K562 (cell line): ENCODE results near the gene UNC45B. TPM values are rescaled to one million over a fixed set of nuclear protein-coding genes. Genes with fewer than 3 reads are reported as not detected.
A peak's percentile ranks its signal among the peaks of the same experiment; 100 is the strongest.

ENCODE experiments used
- CBX1 ChIP-seq: sonication (generic); IDR thresholded peaks from 2 replicates; pipeline ENCODE4 v1.6.1; 2016; ENCODE audit warnings: antibody characterized with exemption, low read depth, mild to moderate bottlenecking
- CHD2 ChIP-seq: IDR thresholded peaks from 2 replicates; pipeline ENCODE4 v1.6.1; 2011; ENCODE audit warnings: low read depth, low read length
- DDX20 ChIP-seq: fragments of 450-650 bp; IDR thresholded peaks from 2 replicates; pipeline ENCODE4 v1.6.1; 2016; ENCODE audit warnings: missing genetic modification characterization, low read depth, mild to moderate bottlenecking, missing compliant biosample characterization, moderate library complexity
- ESRRB ChIP-seq: fragments of 250-450 bp; sonication (Bioruptor Pico); IDR thresholded peaks from 2 replicates; pipeline ENCODE4 v1.5.0; 2020; ENCODE audit warnings: mild to moderate bottlenecking, moderate library complexity, borderline replicate concordance
- FOXP4 ChIP-seq: sonication (generic); formaldehyde crosslinking; IDR thresholded peaks from 2 replicates; pipeline ENCODE4 v1.8.0; 2022; ENCODE audit warnings: mild to moderate bottlenecking, missing genetic modification reagents, borderline replicate concordance
- MAZ ChIP-seq, 2 experiments: fragments of 450-650 bp in 1 of 2; sonication (generic) in 1 of 2; formaldehyde crosslinking; IDR thresholded peaks in 1 of 2; conservative IDR thresholded peaks in 1 of 2; 2 replicates each; pipeline versions ENCODE4 v1.4.0 to v1.5.0; 2020; ENCODE audit warnings: mild to moderate bottlenecking in 1 of 2, missing genetic modification reagents in 1 of 2
- MTA2 ChIP-seq: fragments of 450-650 bp; IDR thresholded peaks from 2 replicates; pipeline ENCODE4 v1.6.1; 2016; ENCODE audit warnings: low read depth
- MTA3 ChIP-seq: fragments of 450-650 bp; formaldehyde crosslinking; IDR thresholded peaks from 2 replicates; pipeline ENCODE4 v1.6.1; 2017; ENCODE audit warnings: mild to moderate bottlenecking, borderline replicate concordance
- NFE2L1 ChIP-seq: fragments of 450-650 bp; IDR thresholded peaks from 2 replicates; pipeline ENCODE4 v1.6.1; 2016; ENCODE audit warnings: missing genetic modification characterization, low read depth, mild to moderate bottlenecking, missing compliant biosample characterization, moderate library complexity, borderline replicate concordance
- POLR2H ChIP-seq: IDR thresholded peaks from 2 replicates; pipeline ENCODE4 v1.6.1; 2016; ENCODE audit warnings: missing genetic modification characterization, low read depth, mild to moderate bottlenecking, control low read depth, missing compliant biosample characterization, moderate library complexity
- SOX6 ChIP-seq: fragments of 450-650 bp; IDR thresholded peaks from 2 replicates; pipeline ENCODE4 v1.6.1; 2014; ENCODE audit warnings: mild to moderate bottlenecking
- SP1 ChIP-seq: sonication (generic); formaldehyde crosslinking; IDR thresholded peaks from 2 replicates; pipeline ENCODE4 v1.8.1; 2022; ENCODE audit warnings: mild to moderate bottlenecking, missing genetic modification reagents
- STAT5B ChIP-seq: fragments of 250-450 bp; sonication (Bioruptor Pico); IDR thresholded peaks from 2 replicates; pipeline ENCODE4 v1.8.0; 2021; ENCODE audit warnings: mild to moderate bottlenecking, inconsistent platforms
- ZBTB17 ChIP-seq: fragments of 450-650 bp; formaldehyde crosslinking; IDR thresholded peaks from 2 replicates; pipeline ENCODE4 v1.4.0; 2020; ENCODE audit warnings: mild to moderate bottlenecking
- ZFX ChIP-seq: sonication (generic); formaldehyde crosslinking; IDR thresholded peaks from 2 replicates; pipeline ENCODE4 v1.8.0; 2022; ENCODE audit warnings: mild to moderate bottlenecking, missing genetic modification reagents, moderate library complexity
- ZNF146 ChIP-seq: IDR thresholded peaks from one replicate; pipeline ENCODE4 v1.6.1; 2018; ENCODE audit warnings: missing compliant biosample characterization; ENCODE audit not compliant: unreplicated experiment
- ZNF165 ChIP-seq: fragments of 250-450 bp; sonication (Bioruptor Pico); IDR thresholded peaks from 2 replicates; pipeline ENCODE4 v1.4.0; 2020; ENCODE audit warnings: borderline replicate concordance
- ZNF217 ChIP-seq: sonication (generic); formaldehyde crosslinking; IDR thresholded peaks from 2 replicates; pipeline ENCODE4 v1.8.0; 2022; ENCODE audit warnings: mild to moderate bottlenecking, missing genetic modification reagents
- ZNF76 ChIP-seq: fragments of 250-450 bp; sonication (Bioruptor Pico); IDR thresholded peaks from 2 replicates; pipeline ENCODE4 v1.4.0; 2020; ENCODE audit warnings: mild to moderate bottlenecking, moderate library complexity, borderline replicate concordance
- polyA plus RNA-seq, 8 experiments: library from polyadenylated mRNA; depleted of rRNA in 4 of 8; stranded (reverse) in 5 of 8; unstranded in 3 of 8; fragments of >200 nt; fragmentation: Nextera tagmentation in 2 of 8; fragmentation: Illumina TruSeq in 1 of 8; extraction: Ambion mirVana in 2 of 8; extraction: Trizol in 1 of 8; gene quantifications; 2 replicates each; pipeline versions ENCODE4 v1.2.1 to v1.2.3, GENCODE V29; 2011 to 2014; ENCODE audit warnings: inconsistent platforms in 1 of 8, missing spikeins in 1 of 8
- total RNA-seq, 7 experiments: library from RNA; depleted of rRNA in 6 of 7; stranded (reverse); fragments of >200 nt in 6 of 7; fragmentation: Illumina TruSeq in 2 of 7; extraction: Trizol in 2 of 7; gene quantifications; 2 replicates each; pipeline versions ENCODE4 v1.2.1 to v1.2.3, GENCODE V29; 2011 to 2021; ENCODE audit warnings: low replicate concordance in 1 of 7
- TF ChIP-seq, protein P1 (sequence below): fragments of 250-450 bp; sonication (Bioruptor Pico); IDR thresholded peaks from 2 replicates; pipeline ENCODE4 v1.4.0; 2020; ENCODE audit warnings: mild to moderate bottlenecking, moderate library complexity, borderline replicate concordance
- TF ChIP-seq, protein P2 (sequence below): fragments of 450-650 bp; IDR thresholded peaks from 2 replicates; pipeline ENCODE4 v1.6.1; 2017; ENCODE audit warnings: mild to moderate bottlenecking, moderate library complexity
- TF ChIP-seq, protein P3 (sequence below): IDR thresholded peaks from 2 replicates; pipeline ENCODE4 v1.6.1; 2011; ENCODE audit not compliant: insufficient read length; ENCODE audit errors: extremely low read depth

Gene UNC45B
- total and polyA plus RNA-seq, 9 of the 15 experiments (the other 6 are each of a cell fraction or from before 2014, with no cell fraction given): not detected

- no peak for TF ChIP-seq ESRRB (CRISPR knock-in tag)
- TF ChIP-seq ZNF217 (CRISPR knock-in tag): no peak
- TF ChIP-seq DDX20: no peak
- peak; percentile 83; the same call in 1 of the 2 replicates for TF ChIP-seq MTA3
- TF ChIP-seq ZNF165 (CRISPR knock-in tag): no peak
- TF ChIP-seq, protein P1, sequence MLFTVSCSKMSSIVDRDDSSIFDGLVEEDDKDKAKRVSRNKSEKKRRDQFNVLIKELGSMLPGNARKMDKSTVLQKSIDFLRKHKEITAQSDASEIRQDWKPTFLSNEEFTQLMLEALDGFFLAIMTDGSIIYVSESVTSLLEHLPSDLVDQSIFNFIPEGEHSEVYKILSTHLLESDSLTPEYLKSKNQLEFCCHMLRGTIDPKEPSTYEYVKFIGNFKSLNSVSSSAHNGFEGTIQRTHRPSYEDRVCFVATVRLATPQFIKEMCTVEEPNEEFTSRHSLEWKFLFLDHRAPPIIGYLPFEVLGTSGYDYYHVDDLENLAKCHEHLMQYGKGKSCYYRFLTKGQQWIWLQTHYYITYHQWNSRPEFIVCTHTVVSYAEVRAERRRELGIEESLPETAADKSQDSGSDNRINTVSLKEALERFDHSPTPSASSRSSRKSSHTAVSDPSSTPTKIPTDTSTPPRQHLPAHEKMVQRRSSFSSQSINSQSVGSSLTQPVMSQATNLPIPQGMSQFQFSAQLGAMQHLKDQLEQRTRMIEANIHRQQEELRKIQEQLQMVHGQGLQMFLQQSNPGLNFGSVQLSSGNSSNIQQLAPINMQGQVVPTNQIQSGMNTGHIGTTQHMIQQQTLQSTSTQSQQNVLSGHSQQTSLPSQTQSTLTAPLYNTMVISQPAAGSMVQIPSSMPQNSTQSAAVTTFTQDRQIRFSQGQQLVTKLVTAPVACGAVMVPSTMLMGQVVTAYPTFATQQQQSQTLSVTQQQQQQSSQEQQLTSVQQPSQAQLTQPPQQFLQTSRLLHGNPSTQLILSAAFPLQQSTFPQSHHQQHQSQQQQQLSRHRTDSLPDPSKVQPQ (CRISPR knock-in tag): no peak
- TF ChIP-seq, protein P2, sequence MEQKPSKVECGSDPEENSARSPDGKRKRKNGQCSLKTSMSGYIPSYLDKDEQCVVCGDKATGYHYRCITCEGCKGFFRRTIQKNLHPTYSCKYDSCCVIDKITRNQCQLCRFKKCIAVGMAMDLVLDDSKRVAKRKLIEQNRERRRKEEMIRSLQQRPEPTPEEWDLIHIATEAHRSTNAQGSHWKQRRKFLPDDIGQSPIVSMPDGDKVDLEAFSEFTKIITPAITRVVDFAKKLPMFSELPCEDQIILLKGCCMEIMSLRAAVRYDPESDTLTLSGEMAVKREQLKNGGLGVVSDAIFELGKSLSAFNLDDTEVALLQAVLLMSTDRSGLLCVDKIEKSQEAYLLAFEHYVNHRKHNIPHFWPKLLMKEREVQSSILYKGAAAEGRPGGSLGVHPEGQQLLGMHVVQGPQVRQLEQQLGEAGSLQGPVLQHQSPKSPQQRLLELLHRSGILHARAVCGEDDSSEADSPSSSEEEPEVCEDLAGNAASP: no peak
- TF ChIP-seq CHD2: peak; percentile 81; the same call in 1 of the 2 replicates
- no peak for TF ChIP-seq ZBTB17 (CRISPR knock-in tag)
- peak; percentile 86 for TF ChIP-seq ZFX (CRISPR knock-in tag)
- no peak for TF ChIP-seq SP1 (CRISPR knock-in tag)
- no peak for TF ChIP-seq ZNF146 (CRISPR knock-in tag)
- TF ChIP-seq SOX6: peak; percentile 40; the same call in 1 of the 2 replicates
- TF ChIP-seq STAT5B (CRISPR knock-in tag): no peak
- TF ChIP-seq NFE2L1: no peak
- TF ChIP-seq POLR2H (tag): no peak
- TF ChIP-seq MAZ (CRISPR knock-in tag; conservative IDR thresholded peaks at IDR 0.05 in 1 of 2, IDR thresholded peaks at IDR 0.05 in 1 of 2): peak; percentile 51 to 77; a peak in 2 of 4 replicates
- no peak for TF ChIP-seq MTA2
- TF ChIP-seq, protein P3, sequence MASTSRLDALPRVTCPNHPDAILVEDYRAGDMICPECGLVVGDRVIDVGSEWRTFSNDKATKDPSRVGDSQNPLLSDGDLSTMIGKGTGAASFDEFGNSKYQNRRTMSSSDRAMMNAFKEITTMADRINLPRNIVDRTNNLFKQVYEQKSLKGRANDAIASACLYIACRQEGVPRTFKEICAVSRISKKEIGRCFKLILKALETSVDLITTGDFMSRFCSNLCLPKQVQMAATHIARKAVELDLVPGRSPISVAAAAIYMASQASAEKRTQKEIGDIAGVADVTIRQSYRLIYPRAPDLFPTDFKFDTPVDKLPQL: no peak
- TF ChIP-seq CBX1: peak; percentile 67; the same call in 1 of the 2 replicates
- no peak for TF ChIP-seq ZNF76 (CRISPR knock-in tag)
- TF ChIP-seq FOXP4: no peak
These were observed 28.0 kb upstream of the UNC45B start, which contains the start of gene RAD51D (continued) for GRCh38 chr17:35119370-35120165.
